GM18519 (cell line): ENCODE measurements around the gene ASB1.

Experiments used
- ATAC-seq: cut with Tn5 transposase; IDR thresholded peaks from one replicate; pipeline ENCODE4 v1.9.1; 2021; ENCODE audit warnings: mild to moderate bottlenecking, moderate library complexity; ENCODE audit not compliant: unreplicated experiment, low FRiP score

The ASB1 gene

DNA sequence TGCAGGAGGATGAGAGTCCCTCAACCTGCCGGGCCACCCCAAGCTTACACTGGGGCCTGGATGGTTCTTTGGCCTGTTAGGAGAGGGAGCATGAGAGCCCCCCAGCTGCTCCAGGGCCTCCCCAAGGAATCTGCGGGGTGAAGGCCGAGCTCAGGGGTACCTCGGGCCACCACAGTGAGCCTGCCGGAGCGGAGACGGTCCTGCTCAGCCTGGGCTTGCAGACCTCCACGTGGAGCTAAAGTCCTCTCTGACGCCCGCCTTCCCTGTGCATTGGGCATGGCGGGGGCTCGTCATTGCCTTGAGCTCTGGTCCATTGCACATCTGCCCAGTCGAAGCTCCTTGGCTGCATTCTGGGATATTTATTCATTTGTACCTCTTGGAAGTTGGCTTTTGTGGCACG is 62.7 kb downstream of the ASB1 start:
- ATAC-seq, result no peak

DNA sequence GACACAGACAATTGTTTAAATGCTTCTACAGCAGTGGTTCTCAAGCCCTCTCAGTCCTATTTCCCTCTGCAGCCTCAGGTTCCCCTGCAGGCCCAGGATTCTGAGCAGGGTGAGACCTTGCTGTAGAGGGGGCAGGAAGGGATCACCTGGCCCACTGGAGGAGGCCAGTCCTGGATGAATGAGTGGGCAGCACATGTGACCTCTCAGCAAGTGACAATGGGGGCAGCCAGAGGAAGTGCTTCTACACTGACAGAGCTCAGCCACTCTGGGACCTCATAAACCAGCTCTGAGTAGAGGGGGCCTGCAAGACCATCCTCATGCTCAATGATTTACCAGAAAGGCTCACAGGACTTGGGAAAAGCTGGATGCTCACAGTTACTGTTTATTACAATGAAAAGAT is 63.2 kb downstream of the ASB1 start:
- ATAC-seq, result no peak

GRCh38 chr2:238492840-238493239 is 66.1 kb downstream of the ASB1 start:
- ATAC-seq, result no peak

- ATAC-seq, result no peak
Measured at GRCh38 chr2:238493411-238493810, 66.7 kb downstream of the ASB1 start.

DNA sequence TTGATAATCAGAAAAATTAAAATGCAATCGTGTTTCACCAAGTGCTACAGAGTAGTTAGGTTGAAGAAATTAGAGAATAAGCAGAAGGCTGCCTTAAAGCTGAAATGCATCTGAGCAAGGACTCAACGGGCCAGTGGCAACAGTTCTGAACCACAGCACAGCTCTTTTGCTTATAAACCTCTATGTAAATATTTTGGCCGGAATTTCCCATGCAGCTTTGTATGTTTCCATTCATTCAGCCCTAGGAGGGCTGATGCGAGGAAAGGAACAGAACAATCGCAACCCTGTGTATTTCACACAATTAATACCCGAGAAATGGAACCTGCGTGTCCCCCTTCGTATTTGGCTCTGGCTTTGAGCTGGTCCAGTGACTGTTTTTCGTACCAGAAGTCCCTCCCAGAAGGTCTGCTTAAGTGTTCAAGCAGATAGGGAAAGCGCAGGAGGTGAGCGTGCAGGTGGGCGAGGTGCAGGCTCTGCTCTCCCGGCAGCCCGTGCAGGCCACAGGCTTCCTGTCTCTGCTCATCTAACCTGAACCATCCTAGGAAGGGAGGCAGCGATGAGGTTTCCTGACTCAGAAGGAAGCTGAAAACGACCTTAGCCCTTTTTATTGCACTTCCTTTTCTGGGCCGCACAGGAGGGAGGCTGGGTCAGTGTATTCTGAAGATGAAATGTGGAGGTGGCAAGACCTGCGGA is 67.3 kb downstream of the ASB1 start:
- no peak for ATAC-seq

GRCh38 chr2:238494573-238494961 is 67.8 kb downstream of the ASB1 start:
- ATAC-seq, result no peak

DNA sequence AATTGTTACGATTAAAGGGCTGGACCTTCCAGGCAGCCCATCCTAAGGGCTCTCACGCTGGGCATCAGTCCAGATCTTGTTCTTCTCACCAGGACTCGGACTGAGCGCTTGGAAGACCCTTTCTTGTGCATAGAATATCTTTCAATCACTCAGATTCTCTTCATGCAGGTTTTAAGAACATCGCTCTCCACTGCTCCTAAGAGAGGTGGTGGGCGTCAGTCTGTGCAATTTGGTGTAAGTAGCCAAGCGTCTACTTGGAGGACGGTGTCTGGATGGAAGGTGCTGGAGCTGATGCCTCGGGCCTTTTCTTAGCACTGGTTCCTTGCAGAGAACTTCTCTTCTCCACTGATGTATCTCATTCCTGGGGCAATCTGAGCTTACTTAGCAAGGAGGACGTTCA is 68.7 kb downstream of the ASB1 start:
- ATAC-seq, result no peak

DNA sequence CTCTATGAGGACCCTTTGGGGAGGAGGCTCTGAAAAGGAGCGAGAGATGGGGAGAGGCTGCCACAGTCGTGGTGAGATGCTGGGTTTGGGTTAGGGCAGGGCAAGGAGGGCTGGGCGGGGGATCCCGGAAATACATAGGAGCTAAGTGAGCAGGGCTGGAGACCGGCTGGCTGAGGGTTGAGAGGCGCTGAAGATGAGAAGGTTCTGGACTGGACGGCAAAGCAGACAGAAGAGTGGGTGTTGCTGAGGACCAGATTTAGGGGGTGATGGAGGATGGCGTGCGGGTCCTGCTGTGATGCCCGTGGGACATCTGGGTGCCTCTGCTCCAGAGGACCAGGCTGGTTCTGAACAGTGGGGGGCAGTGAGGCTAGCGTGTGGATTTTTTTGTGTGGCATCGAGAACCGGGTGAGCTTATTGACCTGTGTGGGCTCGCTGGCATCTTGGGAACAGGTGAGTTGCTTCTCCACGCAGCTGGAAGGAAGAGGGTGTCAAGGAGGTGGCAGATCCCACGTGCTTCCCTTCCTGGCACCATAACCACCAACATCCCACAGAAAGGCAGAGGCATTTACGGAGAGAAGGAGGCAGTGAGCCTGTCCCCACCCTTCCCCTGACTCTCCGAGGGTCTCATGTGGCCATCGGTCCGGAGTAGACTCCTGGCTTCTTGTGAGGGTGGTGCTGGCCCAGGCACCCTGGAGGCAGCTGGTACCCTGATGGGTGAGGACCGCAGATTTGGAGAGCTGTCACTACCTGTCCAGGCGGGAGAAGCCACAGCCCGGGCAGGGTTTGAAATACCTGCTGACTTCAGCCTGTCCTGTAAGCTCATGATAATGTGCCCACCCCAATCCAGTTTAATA is 70.3 kb downstream of the ASB1 start:
- ATAC-seq, result no peak

- no peak for ATAC-seq
Measured at GRCh38 chr2:238497610-238498005, 70.9 kb downstream of the ASB1 start.

DNA sequence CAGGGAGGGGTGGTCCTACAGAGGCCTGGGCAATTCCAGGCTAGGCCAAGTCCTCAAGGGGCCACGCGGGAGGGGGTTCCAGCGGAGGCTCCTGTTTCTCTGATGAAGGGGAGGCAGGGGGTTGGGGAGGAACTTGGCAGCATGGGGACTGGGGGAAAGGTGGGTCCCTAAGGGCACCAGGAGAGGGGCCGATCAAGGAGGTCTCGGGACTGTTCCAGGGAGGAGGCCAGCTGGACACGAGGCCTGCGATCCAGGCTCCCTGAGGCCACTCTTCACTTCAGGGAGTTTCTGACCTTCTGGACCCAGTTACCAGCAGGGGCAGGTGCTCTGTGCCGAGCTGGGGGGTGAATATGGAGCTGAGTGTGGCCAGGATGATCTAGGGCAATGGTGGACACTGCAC is 71.5 kb downstream of the ASB1 start:
- ATAC-seq, result no peak

GRCh38 chr2:238498691-238499295 is 72.1 kb downstream of the ASB1 start:
- no peak for ATAC-seq

GRCh38 chr2:238499731-238500580 is 73.2 kb downstream of the ASB1 start:
- ATAC-seq, result no peak

DNA sequence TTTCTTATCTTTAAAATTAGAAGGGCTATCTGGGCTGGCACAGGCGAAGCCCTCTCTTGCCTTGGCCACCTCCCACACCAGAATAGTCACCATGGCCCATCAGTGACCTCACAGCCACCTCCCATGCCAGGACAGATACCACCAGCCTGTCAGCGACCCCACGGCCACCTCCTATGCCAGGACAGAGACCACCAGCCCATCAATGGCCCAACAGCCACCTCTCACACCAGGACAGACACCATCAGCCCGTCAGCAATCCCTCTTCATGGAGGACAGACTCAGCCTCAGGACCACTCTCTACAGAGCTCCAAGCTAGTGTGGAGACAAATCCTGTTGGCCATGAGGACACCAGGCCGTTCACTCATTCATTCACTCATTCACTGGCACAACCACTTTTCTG is 74.6 kb downstream of the ASB1 start:
- no peak for ATAC-seq
